ENCODE measurements around the gene ABCG1.

Gene ABCG1

DNA sequence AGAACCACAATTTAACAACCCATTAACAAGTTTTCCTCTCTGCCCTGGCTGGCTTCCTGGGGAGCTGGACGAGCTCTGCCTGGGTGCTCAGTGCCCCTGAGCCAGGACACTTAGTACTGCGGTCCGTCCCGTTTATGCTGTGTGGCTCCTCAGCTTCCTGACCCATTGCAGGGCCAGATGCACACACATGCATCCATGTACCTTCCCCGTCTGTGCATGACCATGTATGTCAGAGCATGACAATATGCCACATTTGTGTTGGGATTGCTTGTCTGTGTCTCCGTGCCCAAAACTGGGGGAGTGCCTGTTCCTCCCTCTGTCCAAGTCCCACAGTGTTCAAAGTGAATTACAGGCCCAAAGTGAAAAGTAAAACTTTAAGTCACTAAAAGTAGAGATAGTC, 106.0 kb downstream of the ABCG1 start:
- no peak for DNase-seq (ENCODE audit: low spot score)

DNA sequence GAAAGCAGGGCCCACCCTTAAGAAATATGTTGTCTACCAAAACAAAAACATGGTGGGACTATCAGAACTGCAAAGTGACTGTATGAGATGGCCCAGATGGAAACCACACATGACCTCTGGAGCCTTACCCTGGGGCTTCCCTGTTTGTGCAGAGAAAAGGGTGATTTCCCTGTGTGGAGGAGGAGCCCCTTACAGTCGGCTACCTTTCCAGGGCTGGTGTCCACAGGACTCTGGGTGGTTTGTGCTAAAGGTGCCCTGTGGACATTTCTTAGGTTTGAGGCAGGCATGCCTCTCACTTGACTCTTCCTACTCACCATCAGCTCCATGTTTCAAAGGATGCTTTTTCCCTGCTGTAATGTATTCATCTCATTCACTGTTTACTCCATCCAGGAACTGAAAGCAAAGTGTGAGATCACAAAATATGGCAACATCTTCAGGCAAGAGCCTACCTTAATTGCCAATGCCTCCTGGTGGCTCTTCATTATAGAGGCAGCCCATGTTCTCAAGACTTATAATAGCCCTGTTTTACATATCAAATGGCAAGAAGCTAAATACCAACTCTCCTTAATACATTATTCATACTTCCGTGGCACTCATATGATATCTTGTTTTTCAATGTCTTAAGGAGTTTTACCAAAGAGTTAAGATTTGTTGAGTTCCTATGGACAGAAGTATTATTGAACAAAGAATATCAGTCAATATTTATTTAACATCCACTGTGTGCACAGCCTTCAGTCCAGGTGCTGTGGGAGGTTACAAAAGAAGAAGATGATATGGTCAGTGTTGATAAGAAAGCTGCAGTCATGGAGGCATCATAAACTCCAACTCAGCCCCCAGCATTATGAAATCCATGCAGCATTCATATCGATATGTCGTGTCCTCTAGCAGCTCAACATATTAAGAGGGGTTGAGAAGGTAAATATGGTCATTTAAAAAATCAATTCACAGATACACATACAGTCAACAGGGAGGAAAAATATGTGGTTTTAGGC, 111.7 kb downstream of the ABCG1 start:
- no peak for DNase-seq (ENCODE audit: low spot score)

- no peak for DNase-seq (ENCODE audit: low spot score)
Observed at GRCh38 chr21:42331660-42332059, 112.7 kb downstream of the ABCG1 start.

GRCh38 chr21:42332557-42333317, 113.8 kb downstream of the ABCG1 start:
- DNase-seq (ENCODE audit: low spot score), result no peak

DNA sequence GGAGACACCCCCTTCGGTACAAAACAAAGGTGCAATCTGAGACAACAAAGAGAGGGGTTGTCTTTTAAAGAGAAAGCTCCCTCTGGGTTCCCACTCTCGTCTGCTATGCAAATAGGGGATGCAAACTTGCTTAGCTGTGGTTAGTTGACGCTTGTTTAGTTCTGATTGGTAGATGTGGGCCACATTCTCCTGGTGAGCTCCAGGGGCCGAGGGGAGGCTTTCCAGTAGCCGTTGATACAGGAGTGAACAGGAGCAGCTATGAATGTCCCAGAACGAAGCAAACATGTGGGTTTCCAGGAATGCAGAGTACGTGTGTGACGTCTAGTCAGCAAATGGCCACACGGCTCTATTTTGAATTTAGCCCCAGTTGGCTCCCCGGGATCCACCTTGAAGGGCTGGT, 117.1 kb downstream of the ABCG1 start:
- DNase-seq (ENCODE audit: low spot score), result no peak

GRCh38 chr21:42337276-42337675, 118.3 kb downstream of the ABCG1 start:
- no peak for DNase-seq (ENCODE audit: low spot score)

- peak; percentile 19 for DNase-seq (ENCODE audit: low spot score)
Observed at GRCh38 chr21:42337830-42338728, 119.1 kb downstream of the ABCG1 start.

DNA sequence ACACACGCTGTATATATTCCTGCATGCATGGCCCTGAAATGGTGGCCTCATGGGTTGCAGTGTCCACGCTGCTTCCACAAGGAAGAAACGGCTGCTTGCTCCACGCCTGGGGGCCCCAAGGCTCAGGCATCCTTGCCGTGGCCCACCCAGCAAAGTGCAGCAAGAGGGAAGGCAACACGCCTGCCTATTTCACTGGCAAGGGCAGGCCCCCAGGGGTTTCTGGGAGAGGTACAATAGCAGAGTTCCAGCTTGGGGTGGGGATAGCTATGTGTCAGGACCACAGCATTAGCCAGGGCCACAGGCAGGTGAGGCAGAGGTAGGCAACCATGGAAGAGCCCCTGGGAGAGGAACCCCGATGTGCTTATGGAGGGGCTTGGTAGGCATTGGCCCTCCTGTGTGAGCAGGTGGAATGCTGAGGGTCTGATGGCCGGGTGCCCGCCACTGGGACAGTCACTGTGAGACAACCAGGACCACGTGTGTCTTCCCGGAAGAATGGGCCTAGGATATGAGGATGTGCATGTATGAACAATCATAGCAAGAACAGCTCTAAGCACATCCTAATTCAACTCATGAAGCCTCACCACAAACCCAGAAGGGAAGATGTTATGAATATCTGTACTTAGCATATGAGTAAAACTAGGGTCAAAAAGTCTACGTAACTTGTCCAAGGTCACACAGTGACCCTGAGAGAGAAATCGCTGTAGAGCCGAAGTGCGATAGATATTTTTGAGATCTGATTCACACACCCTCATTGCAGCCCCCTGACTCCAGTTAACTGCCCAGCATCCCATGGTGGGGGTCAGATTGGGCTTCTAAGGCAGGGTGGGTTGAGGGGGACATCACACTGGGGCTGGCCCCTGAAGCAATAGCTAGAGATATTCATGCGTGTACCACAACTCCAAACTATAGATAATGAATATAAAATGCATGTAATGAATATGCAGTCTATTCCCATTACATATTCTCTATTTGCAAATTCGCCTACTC, 120.1 kb downstream of the ABCG1 start:
- no peak for DNase-seq (ENCODE audit: low spot score)

DNA sequence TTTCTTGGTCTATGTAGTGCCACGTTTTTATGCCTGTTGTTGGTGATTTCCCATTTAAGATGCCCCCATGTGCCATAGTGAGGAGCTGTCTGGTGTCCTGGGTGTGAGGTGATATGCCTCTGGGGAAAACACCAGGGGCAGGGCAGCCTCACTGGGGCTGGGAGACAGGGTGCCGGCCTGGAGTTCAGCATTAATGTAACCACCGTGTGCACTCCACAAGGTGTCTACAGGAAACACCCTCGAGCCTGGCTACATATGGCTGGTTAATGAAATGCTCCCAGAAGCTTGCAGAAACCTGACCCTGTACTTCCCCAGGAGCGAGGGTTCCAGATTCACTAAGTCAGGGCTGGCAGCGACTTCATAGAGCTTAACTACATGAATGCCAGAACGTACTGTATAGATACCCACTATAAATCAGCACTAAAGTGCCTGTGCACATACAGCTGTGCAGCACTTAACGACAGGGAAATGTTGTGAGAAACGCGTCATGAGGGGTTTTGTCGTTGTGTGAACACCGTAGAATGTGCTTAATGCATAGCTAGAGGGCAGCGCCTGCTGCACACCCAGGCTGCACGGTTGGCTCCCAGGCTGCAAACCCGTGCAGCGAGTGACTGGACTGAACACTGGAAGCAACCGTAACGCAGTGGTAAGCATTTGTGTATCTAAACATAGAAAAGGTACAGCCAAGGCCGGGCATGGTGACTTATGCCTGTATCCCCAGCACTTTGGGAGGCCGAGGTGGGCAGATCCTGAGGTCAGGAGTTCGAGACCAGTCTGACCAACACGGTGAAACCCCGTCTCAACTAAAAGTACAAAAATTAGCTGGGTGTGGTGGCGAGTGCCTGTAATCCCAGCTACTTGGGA, 121.5 kb downstream of the ABCG1 start:
- DNase-seq (ENCODE audit: low spot score), result no peak

DNA sequence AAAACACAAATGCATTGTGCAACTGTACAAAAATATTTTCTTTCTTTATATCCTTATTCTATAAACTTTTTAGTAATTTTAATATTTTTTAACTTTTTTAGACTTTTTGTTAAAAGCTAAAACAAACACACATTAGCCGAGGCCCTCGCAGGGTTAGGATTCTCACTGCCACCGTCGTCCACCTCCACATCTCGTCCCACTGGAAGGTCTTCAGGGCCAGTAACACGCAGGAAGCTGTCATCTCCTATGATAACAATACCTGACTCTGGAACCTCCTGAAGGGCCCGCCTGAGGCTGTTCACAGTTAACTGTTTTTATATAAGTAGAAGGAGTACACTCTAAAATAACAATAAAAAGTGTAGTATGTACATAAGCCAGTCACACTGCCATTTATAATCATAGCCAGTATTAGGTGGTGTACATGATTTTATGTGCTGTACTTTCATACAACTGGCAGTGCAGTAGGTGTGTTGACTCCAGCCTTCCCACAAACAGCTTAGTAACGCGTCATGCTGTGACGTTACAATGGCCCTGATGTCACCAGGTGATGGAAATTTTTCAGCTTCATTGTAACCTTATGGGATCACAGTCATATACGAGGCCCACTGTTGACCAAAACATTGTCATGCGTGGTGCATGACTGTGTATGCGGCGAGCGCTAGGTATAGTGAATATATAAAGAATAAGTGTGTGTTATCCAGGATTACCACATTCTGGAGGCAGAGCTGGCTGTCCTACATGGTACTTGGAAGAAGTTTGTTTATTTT, 123.0 kb downstream of the ABCG1 start:
- no peak for DNase-seq (ENCODE audit: low spot score)

DNA sequence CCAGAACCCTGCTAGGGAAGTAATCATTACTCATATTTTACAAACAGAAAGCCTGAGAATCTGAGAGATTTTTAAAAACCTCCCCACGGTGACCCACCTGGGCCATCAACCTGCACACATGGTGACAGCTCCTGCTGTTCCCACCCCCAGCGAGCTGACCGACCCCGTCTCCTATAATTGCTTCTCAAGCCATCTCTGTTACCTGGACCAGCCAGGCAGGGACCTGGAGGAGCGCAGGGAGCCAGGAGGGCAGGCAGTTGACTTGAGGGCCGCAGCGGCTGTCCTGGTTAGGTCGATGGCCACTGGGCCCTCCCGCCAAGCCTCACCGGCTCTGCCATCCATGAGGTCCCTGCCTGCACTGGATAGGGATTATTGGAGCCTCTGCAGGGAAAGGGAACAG, 124.2 kb downstream of the ABCG1 start:
- no peak for DNase-seq (ENCODE audit: low spot score)

GRCh38 chr21:42343556-42343955, 124.6 kb downstream of the ABCG1 start:
- DNase-seq (ENCODE audit: low spot score), result no peak

- no peak for DNase-seq (ENCODE audit: low spot score)
Observed at GRCh38 chr21:42343963-42344510, 125.1 kb downstream of the ABCG1 start.

- DNase-seq (ENCODE audit: low spot score), result no peak
Observed at GRCh38 chr21:42344631-42345030, 125.7 kb downstream of the ABCG1 start.

- DNase-seq (ENCODE audit: low spot score), result no peak
Observed at GRCh38 chr21:42346441-42346840, 127.5 kb downstream of the ABCG1 start.
